H1 (cell line): ENCODE results near the gene COL28A1.

Experiments
- CBX5 ChIP-seq: fragments of 300-800, 300-1000 bp; sonication (generic); IDR thresholded peaks from 2 replicates; pipeline ENCODE4 v1.7.1; 2016; ENCODE audit warnings: antibody characterized with exemption, low read length, low read depth
- CEBPB ChIP-seq: IDR thresholded peaks from 2 replicates; pipeline ENCODE4 v1.6.1; 2012; ENCODE audit warnings: low read depth, low read length
- EZH2 ChIP-seq: fragments of 200-600 bp; sonication (generic); IDR thresholded peaks from 2 replicates; pipeline ENCODE4 v1.7.1; 2012; ENCODE audit warnings: low read depth, mild to moderate bottlenecking, moderate library complexity, low read length, inconsistent platforms; ENCODE audit not compliant: severe bottlenecking
- FOSL1 ChIP-seq: IDR thresholded peaks from 2 replicates; pipeline ENCODE4 v1.6.1; 2011; ENCODE audit warnings: mild to moderate bottlenecking, low read depth, low read length, moderate library complexity; ENCODE audit not compliant: insufficient read depth
- NRF1 ChIP-seq: IDR thresholded peaks from 2 replicates; pipeline ENCODE4 v1.6.1; 2011; ENCODE audit warnings: mild to moderate bottlenecking, low read depth, low read length, improper control_type of control experiment
- POLR2AphosphoS5 ChIP-seq: IDR thresholded peaks from 2 replicates; pipeline ENCODE4 v1.6.1; 2011; ENCODE audit warnings: low read depth, low read length
- SP1 ChIP-seq: IDR thresholded peaks from 2 replicates; pipeline ENCODE4 v1.6.1; 2011; ENCODE audit warnings: low read depth, low read length
- TF ChIP-seq, protein P1 (sequence below): IDR thresholded peaks from 2 replicates; pipeline ENCODE4 v1.6.1; 2012; ENCODE audit warnings: inconsistent platforms
- TF ChIP-seq, protein P2 (sequence below), 3 experiments: IDR thresholded peaks; 1 replicate in 2 of 3; 2 replicates in 1 of 3; pipeline versions ENCODE4 v1.5.1 to v1.6.1; 2011; ENCODE audit warnings: low read length in 3 of 3, mild to moderate bottlenecking in 3 of 3, inconsistent platforms in 2 of 3, low read depth in 1 of 3, moderate library complexity in 1 of 3; ENCODE audit not compliant: insufficient read depth in 1 of 3; ENCODE audit errors: control extremely low read depth in 1 of 3

DNA sequence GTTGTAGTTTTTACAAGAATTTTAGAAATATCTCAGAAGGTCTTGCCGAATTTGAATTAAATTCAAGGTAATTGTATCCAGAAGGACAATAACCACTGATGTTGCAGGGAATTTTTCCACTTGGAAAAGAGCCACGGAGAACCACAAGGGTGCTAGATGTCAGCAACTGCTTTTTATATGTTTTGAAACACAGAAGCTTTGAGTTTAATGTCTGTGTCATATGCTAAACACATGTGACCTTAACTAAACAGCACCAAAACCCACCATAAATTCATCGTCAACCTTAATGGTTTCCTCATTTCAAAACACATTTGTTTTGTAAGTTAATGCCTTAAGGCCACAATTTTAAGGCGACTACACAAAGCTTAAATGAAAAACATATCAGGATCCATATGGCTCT, 106.9 kb downstream of the COL28A1 start:
- TF ChIP-seq CBX5: no peak
- TF ChIP-seq POLR2AphosphoS5: no peak
- no peak for TF ChIP-seq NRF1
- TF ChIP-seq, protein P1, sequence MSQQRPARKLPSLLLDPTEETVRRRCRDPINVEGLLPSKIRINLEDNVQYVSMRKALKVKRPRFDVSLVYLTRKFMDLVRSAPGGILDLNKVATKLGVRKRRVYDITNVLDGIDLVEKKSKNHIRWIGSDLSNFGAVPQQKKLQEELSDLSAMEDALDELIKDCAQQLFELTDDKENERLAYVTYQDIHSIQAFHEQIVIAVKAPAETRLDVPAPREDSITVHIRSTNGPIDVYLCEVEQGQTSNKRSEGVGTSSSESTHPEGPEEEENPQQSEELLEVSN: no peak
- TF ChIP-seq, protein P2, sequence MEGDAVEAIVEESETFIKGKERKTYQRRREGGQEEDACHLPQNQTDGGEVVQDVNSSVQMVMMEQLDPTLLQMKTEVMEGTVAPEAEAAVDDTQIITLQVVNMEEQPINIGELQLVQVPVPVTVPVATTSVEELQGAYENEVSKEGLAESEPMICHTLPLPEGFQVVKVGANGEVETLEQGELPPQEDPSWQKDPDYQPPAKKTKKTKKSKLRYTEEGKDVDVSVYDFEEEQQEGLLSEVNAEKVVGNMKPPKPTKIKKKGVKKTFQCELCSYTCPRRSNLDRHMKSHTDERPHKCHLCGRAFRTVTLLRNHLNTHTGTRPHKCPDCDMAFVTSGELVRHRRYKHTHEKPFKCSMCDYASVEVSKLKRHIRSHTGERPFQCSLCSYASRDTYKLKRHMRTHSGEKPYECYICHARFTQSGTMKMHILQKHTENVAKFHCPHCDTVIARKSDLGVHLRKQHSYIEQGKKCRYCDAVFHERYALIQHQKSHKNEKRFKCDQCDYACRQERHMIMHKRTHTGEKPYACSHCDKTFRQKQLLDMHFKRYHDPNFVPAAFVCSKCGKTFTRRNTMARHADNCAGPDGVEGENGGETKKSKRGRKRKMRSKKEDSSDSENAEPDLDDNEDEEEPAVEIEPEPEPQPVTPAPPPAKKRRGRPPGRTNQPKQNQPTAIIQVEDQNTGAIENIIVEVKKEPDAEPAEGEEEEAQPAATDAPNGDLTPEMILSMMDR (IDR thresholded peaks at IDR 0.05; ENCODE audit: control extremely low read depth in 1 of 3, insufficient read depth in 1 of 3, low read depth in 1 of 3, low read length in 3 of 3): no peak
- no peak for TF ChIP-seq EZH2
- TF ChIP-seq FOSL1: no peak
- no peak for TF ChIP-seq SP1
- no peak for TF ChIP-seq CEBPB
